Activated CD8-positive, alpha-beta memory T cell treated with anti-CD3 and anti-CD28 coated beads, Interleukin-2, amount 50 U/mL, for 24 hours (primary cell): ENCODE data around the gene ANGPTL4.
"Not testable (repeated sequence)": the region's sequence is repeated elsewhere in the genome, so short reads cannot be mapped to it uniquely, and the experiment has no call there.

ENCODE experiments used
- DNase-seq: peaks from one replicate; pipeline ENCODE4 v3.0.0-alpha.2; 2020; ENCODE audit errors: extremely low read depth

The ANGPTL4 gene

DNA sequence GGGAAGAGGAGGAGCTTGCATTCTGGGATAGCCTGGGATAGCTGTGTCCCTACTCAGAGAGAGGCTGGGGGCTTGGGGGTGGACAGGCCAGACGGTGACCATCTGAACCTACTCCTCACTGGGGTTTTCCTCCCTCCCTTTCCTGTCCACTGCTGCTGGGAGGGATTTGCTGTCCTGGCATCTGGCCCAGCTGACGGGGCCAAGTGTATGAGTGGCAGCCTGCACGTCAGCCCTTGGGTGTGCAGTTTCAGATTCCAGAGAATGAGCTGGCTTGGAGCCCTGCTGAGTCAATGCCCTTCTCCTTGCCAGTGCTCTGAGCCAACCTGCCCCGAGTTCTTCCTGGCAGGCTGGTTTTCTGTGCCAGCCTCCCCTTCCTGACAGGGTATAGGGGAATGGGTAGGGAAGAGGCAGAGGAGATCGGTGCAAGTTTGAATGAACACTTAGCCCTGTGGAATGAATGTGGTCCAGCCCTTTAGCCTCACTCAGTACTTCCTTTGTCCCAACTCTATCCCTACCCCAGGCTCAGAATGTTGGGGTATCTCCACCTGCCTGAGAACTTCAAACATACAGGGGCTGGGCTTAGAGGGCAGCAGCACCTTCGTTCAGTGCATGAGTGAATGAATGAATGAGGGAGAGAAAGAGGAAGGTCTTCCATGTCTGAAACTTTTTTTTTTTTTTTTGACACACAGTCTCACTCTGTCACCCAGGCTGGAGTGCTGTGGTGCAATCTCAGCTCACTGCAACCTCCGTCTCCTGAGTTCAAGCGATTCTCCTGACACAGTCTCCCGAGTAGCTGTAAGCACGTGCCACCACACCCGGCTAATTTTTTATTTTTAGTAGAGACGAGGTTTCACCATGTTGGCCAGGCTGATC, 1.8 kb upstream of the ANGPTL4 start:
- DNase-seq, result no peak

DNA sequence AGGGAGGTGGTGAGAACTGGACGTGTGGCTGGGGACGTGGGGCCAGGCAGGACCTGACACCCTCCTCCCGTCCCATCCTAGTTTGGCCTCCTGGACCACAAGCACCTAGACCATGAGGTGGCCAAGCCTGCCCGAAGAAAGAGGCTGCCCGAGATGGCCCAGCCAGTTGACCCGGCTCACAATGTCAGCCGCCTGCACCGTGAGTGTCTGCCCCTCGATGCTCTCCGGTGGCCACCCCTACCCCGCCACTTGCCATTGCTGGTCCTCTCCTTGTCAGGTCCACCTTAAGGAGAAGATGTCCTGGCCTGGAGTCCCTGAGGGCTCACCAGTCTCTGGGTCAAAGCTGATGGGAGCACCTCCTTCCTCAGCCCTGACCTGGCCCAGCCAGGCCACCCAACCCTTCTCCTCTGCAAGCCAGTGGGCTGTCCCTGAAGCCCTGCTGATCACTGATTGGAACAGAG, 2.2 kb downstream of the ANGPTL4 start:
- no peak for DNase-seq

DNA sequence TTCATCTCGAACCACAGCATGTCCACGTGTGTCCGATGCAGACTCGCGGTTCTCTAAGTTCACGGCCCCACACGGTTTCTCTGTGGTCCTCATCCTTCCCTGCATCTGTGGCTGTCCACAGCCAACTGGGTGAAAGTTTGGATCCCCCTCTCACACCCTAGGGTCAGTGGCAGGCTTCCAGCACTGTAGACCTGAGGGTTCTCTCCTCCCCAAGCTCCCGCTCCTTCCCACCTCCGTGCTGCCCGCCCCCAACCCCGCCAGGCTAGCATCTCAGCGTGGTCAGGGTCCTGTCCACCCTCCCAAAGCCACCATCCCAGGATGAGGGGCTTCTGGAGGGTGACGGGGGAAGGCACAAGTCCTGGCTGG, 3.0 kb downstream of the ANGPTL4 start:
- DNase-seq, result no peak

DNA sequence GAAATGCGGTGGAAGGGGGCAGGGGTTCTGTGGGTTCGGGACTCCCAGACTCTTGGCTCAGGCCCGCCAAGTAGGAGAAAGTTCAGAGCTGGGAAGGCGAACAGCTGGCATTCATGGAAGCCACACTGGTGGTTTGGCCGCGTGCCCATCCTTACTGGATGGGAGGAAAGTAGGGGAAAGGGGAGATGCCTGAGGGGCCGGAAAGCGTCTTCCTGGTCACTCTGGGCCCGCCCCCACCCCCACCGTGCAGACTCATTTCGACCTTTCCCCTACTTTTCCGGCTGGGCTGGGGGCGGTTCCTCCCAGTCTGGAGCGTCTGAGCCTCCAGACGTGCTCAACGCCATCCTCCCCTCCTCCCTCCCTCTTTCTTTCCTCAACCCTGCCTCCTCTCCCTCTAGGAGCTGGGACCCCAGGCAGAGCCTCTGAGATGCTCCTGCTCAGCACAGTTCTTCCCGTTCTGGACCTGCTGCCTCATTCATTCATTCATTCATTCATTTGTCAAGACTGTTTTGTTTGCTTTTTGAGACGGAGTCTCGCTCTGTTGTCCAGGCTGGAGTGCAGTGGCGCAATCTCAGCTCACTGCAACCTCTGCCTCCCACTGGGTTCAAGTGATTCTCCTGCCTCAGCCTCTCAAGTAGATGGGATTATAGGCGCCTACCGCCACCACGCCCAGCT, 3.5 kb downstream of the ANGPTL4 start:
- no peak for DNase-seq

DNA sequence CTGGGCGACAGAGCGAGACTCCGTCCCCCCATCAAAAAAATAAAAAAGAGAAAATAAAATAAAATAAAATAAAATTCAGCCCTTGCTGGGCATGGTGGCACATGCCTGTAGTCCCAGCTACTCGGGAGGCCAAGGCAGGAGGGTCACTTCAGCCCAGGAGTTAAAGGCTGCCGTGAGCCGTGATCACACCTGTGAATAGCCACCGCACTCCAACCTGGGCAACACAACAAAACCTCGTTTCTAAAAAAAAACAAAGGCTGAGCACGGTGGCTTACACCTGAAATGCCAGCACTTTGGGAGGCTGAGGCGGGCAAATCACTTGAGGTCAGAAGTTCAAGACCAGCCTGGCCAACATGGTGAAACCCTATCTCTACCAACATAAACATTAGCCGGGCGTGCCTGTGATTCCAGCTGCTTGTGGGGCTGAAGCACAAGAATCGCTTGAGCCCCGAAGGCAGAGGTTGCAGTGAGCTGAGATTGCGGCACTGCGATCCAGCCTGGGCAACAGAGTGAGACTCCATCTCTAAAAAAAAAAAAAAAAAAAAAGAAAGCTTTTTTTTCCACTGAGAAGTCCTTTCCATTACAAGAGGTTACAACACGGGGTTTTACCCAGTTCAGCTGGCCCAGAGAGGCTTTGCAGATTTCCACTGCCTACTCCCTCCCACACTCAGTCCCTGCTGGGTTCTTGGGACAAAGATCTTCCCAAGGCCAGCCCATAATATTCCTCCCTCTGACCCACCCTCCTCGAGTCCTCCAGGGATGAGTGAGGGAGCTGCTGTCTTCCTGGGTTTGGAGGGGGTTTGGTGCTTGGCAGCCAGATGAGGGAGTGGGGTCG, 6.4 kb downstream of the ANGPTL4 start:
- no peak for DNase-seq

DNA sequence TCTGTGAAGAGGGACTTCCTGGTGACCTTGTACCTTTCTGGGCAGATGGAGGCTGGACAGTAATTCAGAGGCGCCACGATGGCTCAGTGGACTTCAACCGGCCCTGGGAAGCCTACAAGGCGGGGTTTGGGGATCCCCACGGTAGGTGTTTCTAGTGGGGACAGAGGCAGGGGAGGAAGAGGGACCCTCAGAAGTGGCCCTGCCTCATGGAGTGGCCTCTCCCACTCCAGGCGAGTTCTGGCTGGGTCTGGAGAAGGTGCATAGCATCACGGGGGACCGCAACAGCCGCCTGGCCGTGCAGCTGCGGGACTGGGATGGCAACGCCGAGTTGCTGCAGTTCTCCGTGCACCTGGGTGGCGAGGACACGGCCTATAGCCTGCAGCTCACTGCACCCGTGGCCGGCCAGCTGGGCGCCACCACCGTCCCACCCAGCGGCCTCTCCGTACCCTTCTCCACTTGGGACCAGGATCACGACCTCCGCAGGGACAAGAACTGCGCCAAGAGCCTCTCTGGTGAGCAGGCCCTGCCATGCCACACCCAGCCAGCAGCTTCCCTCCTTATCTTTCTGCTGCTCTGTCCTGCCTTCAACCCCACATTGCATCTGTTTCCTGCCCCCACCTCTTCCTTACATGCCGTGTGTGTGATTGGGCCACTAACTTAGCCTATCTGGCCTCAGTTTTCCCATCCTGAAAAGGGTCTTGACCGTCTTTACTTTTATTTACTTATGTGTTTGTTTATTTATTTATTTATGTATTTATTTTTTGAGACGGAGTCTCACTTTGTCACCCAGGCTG, 7.3 kb downstream of the ANGPTL4 start:
- DNase-seq, result no peak

DNA sequence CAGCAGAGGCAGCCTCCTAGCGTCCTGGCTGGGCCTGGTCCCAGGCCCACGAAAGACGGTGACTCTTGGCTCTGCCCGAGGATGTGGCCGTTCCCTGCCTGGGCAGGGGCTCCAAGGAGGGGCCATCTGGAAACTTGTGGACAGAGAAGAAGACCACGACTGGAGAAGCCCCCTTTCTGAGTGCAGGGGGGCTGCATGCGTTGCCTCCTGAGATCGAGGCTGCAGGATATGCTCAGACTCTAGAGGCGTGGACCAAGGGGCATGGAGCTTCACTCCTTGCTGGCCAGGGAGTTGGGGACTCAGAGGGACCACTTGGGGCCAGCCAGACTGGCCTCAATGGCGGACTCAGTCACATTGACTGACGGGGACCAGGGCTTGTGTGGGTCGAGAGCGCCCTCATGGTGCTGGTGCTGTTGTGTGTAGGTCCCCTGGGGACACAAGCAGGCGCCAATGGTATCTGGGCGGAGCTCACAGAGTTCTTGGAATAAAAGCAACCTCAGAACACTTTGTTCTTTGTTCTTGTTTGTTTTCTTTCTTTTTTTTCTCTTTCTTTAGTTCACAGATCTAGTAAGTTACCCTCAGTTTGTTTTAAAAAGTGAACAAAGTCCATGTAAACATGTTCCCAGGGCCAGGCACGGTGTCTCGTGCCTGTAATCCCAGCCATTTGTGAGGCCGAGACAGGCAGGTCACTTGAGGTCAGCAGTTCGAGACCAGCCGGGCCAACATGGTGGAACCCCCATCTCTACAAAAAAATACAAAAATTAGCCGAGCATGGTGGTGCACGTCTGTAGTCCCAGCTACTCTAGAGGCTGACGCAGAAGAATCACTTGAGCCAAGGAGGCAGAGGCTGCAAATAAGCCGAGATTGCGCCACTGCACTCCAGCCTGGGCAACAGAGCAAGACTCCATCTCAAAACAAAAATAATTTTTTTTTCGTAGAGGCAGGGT, 10.2 kb downstream of the ANGPTL4 start:
- DNase-seq, result no peak

DNA sequence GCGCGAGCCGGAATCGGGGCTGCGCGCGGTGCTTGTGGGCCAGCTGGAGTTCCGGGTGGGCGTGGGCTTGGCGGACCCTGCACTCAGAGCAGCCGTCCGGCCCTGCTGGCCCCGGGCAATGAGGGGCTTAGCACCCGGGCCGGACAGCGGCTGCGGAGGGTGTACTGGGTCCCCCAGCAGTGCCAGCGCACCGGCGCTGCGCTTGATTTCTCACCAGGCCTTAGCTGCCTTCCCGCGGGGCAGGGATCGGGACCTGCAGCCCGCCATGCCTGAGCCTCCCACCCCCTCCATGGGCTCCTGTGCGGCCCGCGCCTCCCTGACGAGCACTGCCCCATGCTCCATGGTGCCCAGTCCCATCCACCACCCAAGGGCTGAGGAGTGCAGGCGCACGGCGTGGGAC, 11.8 kb downstream of the ANGPTL4 start:
- DNase-seq, result not testable (repeated sequence)

DNA sequence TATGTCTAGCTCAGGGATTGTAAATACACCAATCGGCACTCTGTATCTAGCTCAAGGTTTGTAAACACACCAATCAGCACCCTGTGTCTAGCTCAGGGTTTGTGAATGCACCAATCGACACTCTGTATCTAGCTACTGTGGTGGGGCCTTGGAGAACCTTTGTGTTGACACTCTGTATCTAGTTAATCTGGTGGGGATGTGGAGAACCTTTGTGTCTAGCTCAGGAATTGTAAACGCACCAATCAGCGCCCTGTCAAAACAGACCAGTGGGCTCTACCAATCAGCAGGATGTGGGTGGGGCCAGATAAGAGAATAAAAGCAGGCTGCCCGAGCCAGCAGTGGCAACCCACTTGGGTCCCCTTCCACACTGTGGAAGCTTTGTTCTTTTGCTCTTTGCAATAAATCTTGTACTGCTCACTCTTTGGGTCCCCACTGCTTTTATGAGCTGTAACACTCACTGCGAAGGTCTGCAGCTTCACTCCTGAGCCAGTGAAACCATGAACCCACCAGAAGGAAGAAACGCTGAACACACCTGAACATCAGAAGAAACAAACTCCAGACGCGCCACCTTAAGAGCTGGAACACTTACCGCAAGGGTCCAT, 12.5 kb downstream of the ANGPTL4 start:
- DNase-seq, result not testable (repeated sequence)

DNA sequence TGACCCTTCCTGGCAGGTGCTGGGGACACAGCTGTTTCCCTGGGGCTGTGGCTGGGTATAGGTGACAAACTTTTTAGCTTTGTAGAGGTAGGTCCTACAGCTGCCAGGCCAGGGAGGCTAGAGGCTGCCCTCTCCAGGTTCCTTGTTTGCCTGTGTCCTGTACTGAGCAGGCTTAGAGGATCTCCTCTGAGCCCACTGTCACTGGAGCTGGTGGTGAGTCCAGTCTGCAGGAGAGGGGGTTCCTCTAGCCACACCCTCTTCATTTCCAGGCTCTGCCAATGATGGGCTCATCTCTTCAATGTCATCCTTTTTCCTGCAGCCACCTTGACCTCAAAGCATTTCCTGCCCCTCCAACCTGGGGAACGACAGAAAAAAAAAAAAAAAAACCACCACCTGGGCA, 13.6 kb downstream of the ANGPTL4 start:
- DNase-seq, result no peak

DNA sequence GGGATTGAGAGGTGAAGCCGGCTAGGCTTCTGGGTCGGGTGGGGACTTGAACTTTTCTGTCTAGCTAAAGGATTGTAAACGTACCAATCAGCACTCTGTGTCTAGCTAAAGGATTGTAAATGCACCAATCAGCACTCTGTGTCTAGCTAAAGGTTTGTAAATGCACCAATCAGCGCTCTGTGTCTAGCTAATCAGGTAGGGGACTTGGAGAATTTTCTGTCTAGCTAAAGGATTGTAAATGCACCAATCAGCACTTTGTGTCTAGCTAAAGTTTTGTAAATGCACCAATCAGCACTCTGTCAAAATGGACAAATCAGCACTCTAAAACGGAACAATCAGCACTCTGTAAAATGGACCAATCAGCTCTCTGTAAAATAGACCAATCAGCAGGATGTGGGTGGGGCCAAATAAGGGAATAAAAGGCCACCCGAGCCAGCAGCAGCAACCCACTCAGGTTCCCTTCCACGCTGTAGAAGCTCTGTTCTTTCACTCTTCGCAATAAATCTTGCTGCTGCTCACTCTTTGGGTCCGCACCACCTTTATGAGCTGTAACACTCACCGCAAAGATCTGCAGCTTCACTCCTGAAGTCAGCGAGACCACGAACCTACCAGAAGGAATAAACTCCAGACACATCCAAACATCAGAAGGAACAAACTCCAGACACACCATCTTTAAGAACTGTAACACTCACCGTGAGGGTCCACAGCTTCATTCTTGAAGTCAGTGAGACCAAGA, 15.4 kb downstream of the ANGPTL4 start:
- DNase-seq, result not testable (repeated sequence)

DNA sequence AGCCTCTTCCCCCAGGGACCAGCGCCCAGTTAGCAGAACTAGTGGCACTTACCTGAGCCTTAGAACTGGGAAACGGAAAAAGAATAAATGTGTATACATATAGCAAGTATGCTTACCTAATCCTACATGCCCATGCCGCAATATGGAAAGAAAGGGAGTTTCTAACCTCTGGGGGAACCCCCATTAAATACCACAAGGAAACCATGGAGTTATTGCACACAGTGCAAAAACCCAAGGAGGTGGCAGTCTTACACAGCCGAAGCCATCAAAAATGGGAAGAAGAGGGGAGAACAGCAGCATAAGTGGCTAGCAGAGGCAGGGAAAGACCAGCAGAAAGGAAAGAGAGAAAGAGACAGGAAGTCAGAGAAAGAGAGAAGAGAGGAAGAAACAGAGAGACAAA, 20.6 kb downstream of the ANGPTL4 start:
- DNase-seq, result not testable (repeated sequence)

DNA sequence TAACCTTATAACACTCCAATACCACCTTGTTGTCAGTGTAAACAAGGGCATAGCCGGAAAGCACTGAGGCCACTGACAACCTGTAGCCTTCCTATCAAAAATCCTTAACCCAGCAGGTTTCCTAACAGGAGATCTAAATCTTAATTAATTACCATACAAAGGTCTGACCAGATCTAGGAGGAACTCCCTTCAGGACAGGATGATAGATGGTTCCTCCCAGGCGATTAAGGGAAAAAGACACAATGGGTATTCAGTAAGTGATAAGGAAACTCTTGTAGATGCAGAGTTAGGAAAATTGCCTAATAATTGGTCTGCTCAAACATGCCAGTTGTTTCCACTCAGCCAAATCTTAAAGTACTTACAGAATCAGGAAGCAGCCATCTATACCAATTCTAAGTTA, 21.1 kb downstream of the ANGPTL4 start:
- DNase-seq, result not testable (repeated sequence)

DNA sequence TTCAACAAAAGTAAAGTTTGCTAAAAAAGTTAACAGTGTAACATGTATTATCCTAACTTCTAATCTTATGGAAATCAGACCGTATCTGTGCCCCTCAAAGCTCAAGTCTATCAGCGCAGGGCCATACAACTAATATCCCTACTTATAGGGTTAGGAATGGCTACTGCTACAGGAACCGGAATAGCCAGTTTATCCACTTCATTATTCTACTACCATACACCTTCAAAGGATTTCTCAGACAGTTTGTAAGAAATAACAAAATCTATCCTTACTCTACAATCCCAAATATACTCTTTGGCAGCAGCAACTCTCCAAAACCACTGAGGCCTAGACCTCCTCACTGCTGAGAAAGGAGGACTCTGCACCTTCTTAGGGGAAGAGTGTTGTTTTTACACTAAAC, 21.6 kb downstream of the ANGPTL4 start:
- DNase-seq, result not testable (repeated sequence)

DNA sequence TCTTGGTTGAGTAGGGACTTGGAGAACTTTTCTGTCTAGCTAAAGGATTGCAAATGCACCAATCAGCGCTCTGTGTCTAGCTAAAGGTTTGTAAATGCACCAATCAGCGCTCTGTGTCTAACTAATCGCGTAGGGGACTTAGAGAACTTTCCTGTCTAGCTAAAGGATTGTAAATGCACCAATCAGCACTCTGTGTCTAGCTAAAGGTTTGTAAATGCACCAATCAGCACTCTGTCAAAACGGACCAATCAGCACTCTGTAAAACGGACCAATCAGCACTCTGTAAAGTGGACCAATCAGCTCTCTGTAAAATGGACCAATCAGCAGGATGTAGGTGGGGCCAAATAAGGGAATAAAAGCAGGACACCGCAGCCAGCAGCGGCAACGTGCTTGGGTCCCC, 22.5 kb downstream of the ANGPTL4 start:
- not testable (repeated sequence) for DNase-seq

DNA sequence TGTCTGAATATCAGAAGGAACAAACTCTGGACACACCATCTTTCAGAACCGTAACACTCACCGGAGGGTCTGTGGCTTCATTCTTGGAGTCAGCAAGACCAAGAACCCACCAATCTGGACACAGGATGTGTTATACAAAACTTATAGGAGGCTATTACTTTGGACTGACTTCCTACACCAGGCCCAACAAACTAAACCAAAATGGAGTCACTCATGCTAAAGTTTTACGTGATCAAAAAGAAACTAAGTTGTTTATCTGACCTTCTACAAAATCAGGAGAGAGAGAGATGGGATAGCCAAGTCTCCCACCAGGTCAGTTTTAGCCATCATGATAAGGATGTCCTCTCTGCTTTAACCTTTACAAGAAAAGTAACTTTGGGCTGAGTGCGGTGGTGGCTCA, 23.0 kb downstream of the ANGPTL4 start:
- no peak for DNase-seq

DNA sequence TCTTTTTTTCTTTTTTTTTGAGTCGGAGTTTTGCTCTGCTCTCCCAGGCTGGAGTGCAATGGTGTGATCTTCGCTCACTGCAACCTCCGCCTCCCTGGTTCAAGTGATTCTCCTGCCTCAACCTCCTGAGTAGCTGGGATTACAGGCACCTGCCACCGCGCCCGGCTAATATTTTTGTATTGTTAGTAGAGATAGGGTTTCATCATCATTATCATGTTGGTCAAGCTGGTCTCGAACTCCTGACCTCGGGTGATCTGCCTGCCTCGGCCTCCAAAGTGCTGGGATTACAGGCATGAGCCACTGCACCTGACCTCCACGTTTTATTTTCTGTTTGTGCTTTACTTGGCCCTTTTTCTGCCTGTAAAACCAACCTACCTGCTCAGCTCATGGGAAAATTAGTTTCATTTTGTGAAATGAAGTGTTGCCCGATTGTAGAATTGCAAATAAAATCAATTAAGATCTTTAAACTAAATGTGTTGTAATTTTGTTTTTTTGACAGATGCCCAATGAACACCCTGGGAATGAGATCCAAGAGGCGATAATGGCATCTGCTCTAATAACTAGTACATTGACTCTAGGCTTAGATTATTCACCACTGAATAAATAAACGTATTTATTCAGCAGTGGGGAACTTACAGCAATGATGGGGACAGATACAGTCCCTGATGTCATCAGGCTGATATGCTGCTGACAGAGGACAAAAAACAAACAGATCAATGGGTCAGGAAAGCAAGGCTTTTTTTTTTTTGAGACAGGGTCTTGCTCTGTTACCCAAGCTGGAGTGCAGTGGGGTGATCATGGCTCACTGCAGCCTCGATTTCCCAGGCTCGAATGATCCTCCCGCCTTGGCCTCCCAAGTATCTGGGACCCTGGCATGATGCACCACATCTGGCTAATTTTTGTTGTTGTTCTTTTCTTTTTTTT, 24.0 kb downstream of the ANGPTL4 start:
- DNase-seq, result no peak

DNA sequence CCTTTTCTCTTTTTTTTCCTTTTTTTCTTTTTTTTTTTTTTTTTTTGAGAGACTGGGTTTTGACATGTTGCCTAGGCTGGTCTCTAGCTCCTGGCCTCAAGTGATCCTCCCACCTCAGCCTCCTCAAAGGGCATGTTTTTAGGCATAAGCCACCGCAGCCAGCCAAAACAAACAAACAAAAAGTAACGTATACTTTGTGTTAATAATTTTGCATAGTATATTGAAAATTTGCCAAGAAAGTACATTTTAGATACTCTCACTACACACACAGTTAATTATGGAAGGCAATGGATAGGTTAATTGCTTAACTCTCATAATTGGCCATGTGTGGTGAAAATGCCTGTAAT, 24.6 kb downstream of the ANGPTL4 start:
- no peak for DNase-seq
